HG02973 (cell line): ENCODE measurements around the gene OR2V1.
"Not testable (repeated sequence)": the region's sequence is repeated elsewhere in the genome, so short reads cannot be mapped to it uniquely, and the experiment has no call there.

Experiments
- ATAC-seq: cut with Tn5 transposase; IDR thresholded peaks from one replicate; pipeline ENCODE4 v1.9.1; 2021; ENCODE audit warnings: moderate library complexity; ENCODE audit not compliant: unreplicated experiment

Gene OR2V1

GRCh38 chr5:181104606-181105390 lies 26.2 kb downstream of the OR2V1 start:
- ATAC-seq, result not testable (repeated sequence)

- not testable (repeated sequence) for ATAC-seq
Observed at GRCh38 chr5:181104259-181104568, 26.8 kb downstream of the OR2V1 start.

GRCh38 chr5:181101930-181102674 lies 28.9 kb downstream of the OR2V1 start:
- not testable (repeated sequence) for ATAC-seq

- ATAC-seq, result not testable (repeated sequence)
Observed at GRCh38 chr5:181101030-181101641, 29.8 kb downstream of the OR2V1 start.

GRCh38 chr5:181100121-181100875 lies 30.7 kb downstream of the OR2V1 start:
- no peak for ATAC-seq

- no peak for ATAC-seq
Observed at GRCh38 chr5:181099602-181100086, 31.3 kb downstream of the OR2V1 start.

GRCh38 chr5:181098762-181099601 lies 32.0 kb downstream of the OR2V1 start:
- no peak for ATAC-seq

- ATAC-seq, result not testable (repeated sequence)
Observed at GRCh38 chr5:181097759-181098491, 33.0 kb downstream of the OR2V1 start.

GRCh38 chr5:181097383-181097753 lies 33.6 kb downstream of the OR2V1 start:
- not testable (repeated sequence) for ATAC-seq

GRCh38 chr5:181096721-181097382 lies 34.1 kb downstream of the OR2V1 start:
- ATAC-seq, result not testable (repeated sequence)

- ATAC-seq, result not testable (repeated sequence)
Observed at GRCh38 chr5:181095162-181095561, 35.8 kb downstream of the OR2V1 start.

- no peak for ATAC-seq
Observed at GRCh38 chr5:181092428-181092827, 38.5 kb downstream of the OR2V1 start.

- no peak for ATAC-seq
Observed at GRCh38 chr5:181088289-181088688, 42.7 kb downstream of the OR2V1 start.

GRCh38 chr5:181087309-181087708 lies 43.7 kb downstream of the OR2V1 start:
- ATAC-seq, result no peak

GRCh38 chr5:181086884-181087205 lies 44.1 kb downstream of the OR2V1 start:
- no peak for ATAC-seq

- no peak for ATAC-seq
Observed at GRCh38 chr5:181086026-181086883, 44.7 kb downstream of the OR2V1 start.

- ATAC-seq, result no peak
Observed at GRCh38 chr5:181084621-181085195, 46.3 kb downstream of the OR2V1 start.

GRCh38 chr5:181081989-181082388 lies 49.0 kb downstream of the OR2V1 start:
- ATAC-seq, result no peak
